ENCODE results near the gene COBL. TPM values are rescaled to one million over a fixed set of nuclear protein-coding genes. Genes with fewer than 3 reads are reported as not detected.
A peak's percentile ranks its signal among the peaks of the same experiment; 100 is the strongest.

COBL gene
- total RNA-seq, 1 donor from 2014 or later, result 0.11 TPM

GRCh38 chr7:51312951-51313737 is 3.5 kb downstream of the COBL start:
- no peaks in the 10 kb centered on the region for H3K27me3 ChIP-seq
- H3K36me3 ChIP-seq, result no peaks in the 10 kb centered on the region
- DNase-seq (ENCODE audit: low spot score in 2 of 2), result no peak
- no peak overlapping the region for H3K4me3 ChIP-seq
- TF ChIP-seq, protein P1, sequence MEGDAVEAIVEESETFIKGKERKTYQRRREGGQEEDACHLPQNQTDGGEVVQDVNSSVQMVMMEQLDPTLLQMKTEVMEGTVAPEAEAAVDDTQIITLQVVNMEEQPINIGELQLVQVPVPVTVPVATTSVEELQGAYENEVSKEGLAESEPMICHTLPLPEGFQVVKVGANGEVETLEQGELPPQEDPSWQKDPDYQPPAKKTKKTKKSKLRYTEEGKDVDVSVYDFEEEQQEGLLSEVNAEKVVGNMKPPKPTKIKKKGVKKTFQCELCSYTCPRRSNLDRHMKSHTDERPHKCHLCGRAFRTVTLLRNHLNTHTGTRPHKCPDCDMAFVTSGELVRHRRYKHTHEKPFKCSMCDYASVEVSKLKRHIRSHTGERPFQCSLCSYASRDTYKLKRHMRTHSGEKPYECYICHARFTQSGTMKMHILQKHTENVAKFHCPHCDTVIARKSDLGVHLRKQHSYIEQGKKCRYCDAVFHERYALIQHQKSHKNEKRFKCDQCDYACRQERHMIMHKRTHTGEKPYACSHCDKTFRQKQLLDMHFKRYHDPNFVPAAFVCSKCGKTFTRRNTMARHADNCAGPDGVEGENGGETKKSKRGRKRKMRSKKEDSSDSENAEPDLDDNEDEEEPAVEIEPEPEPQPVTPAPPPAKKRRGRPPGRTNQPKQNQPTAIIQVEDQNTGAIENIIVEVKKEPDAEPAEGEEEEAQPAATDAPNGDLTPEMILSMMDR (IDR thresholded peaks at IDR 0.05), result no peak
- no peaks in the 10 kb centered on the region for H3K9me3 ChIP-seq
- H3K27ac ChIP-seq, result no peak overlapping the region
- intact Hi-C loops (cut with DNase I), result no loop called here
- H3K4me1 ChIP-seq, result peaks cover 0 to 6% of the 10 kb centered on the region in 2 donors

- DNase-seq (ENCODE audit: low spot score in 2 of 2), result no peak
- H3K27ac ChIP-seq, result no peak overlapping the region
- H3K4me3 ChIP-seq, result no peak overlapping the region
- TF ChIP-seq, protein P1 (IDR thresholded peaks at IDR 0.05), result no peak
- H3K4me1 ChIP-seq, result peaks cover 0 to 4% of the 10 kb centered on the region in 2 donors
- intact Hi-C loops (cut with DNase I), result no loop called here
- no peaks in the 10 kb centered on the region for H3K27me3 ChIP-seq
- H3K36me3 ChIP-seq, result no peaks in the 10 kb centered on the region
- no peaks in the 10 kb centered on the region for H3K9me3 ChIP-seq
These were observed 5.4 kb downstream of the COBL start for GRCh38 chr7:51311166-51311565.

GRCh38 chr7:51310131-51310583 is 6.5 kb downstream of the COBL start:
- intact Hi-C loops (cut with DNase I), result no loop called here
- H3K36me3 ChIP-seq, result no peaks in the 10 kb centered on the region
- TF ChIP-seq, protein P1 (IDR thresholded peaks at IDR 0.05), result no peak
- H3K4me3 ChIP-seq, result no peak overlapping the region
- no peaks in the 10 kb centered on the region for H3K27me3 ChIP-seq
- no peak for DNase-seq (ENCODE audit: low spot score in 2 of 2)
- H3K4me1 ChIP-seq, result no peaks in the 10 kb centered on the region
- H3K9me3 ChIP-seq, result no peaks in the 10 kb centered on the region
- H3K27ac ChIP-seq, result no peak overlapping the region

- TF ChIP-seq, protein P1 (IDR thresholded peaks at IDR 0.05), result no peak
- intact Hi-C loops (cut with DNase I), result no loop called here
- Histone ChIP-seq H3K27me3 (no peaks in the 10 kb centered on the region), H3K4me1 (no peaks in the 10 kb centered on the region), H3K27ac (no peak overlapping the region), H3K9me3 (no peaks in the 10 kb centered on the region), H3K4me3 (no peak overlapping the region), H3K36me3 (no peaks in the 10 kb centered on the region)
- peak in 1 of 2 donors; percentile 16 for DNase-seq (ENCODE audit: low spot score in 2 of 2)
These were observed 7.1 kb downstream of the COBL start for GRCh38 chr7:51309361-51310130.

DNA sequence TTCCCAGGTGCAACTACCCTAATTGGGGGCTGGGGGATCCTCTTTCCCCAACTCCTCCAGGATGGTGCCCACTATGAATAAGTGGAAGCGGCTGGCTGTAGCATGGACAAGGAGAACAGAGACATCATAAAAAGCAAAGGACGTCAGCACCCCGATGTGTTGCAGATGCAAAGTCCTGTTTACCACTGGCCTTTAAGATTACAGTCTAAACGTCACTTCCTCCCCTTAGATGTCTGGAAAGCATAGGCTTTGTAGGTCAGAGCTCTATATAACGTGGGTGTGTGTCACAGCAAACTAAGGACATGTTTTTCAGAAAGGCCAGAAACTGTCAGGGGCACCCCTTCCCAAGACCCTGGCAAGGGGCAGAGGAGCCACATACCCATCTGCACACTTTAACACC is 7.9 kb downstream of the COBL start:
- Histone ChIP-seq H3K4me1 (no peaks in the 10 kb centered on the region), H3K27ac (no peak overlapping the region), H3K36me3 (no peaks in the 10 kb centered on the region), H3K27me3 (no peaks in the 10 kb centered on the region), H3K9me3 (no peaks in the 10 kb centered on the region), H3K4me3 (no peak overlapping the region)
- TF ChIP-seq, protein P1 (IDR thresholded peaks at IDR 0.05), result no peak
- intact Hi-C loops (cut with DNase I), result no loop called here
- DNase-seq (ENCODE audit: low spot score in 2 of 2), result no peak

Data from ascending aorta (tissue), 2 donors.